PC-3 (cell line): ENCODE results near the gene CIITA. TPM values are rescaled to one million over a fixed set of nuclear protein-coding genes. Genes with fewer than 3 reads are reported as not detected.

ENCODE experiments used
- ATAC-seq: fragments of 200-7000 bp; cut with Tn5 transposase; 2 replicates; pipeline ENCODE4 v1.9.1; 2020; ENCODE audit warnings: mild to moderate bottlenecking, moderate library complexity
- BruUV-seq: library from RNA; stranded (reverse); fragments of 400-500 nt; replicated peaks from 2 replicates; lab custom pipeline; 2021; lab: Mats Ljungman, UMichigan
- CTCF ChIA-PET: fragments of 300-600 bp; sonication (Branson Sonifier 250); formaldehyde crosslinking; loops from one replicate; lab custom pipeline; 2022; ENCODE audit warnings: antibody characterized with exemption; lab: Charles Lee
- POLR2A ChIA-PET: fragments of 300-600 bp; sonication (Branson Sonifier 250); formaldehyde crosslinking; loops from one replicate; lab custom pipeline; 2022; ENCODE audit warnings: antibody characterized with exemption; ENCODE audit not compliant: unreplicated experiment; lab: Charles Lee
- DNase-seq: peaks from one replicate; pipeline ENCODE4 v3.0.0-alpha.2; 2015
- H2AFZ ChIP-seq: fragments of 300-600 bp; sonication (generic); 2 replicates; pipeline ENCODE4 v1.6.0; 2016; ENCODE audit warnings: antibody characterized with exemption, low read length
- H3F3A ChIP-seq: fragments of 300-600 bp; sonication (generic); one replicate; pipeline ENCODE4 v1.6.0; 2017; ENCODE audit warnings: antibody characterized with exemption, low read length, control low read depth, mild to moderate bottlenecking; ENCODE audit not compliant: unreplicated experiment
- H3K27ac ChIP-seq: fragments of 300-600 bp; sonication (generic); 2 replicates; pipeline ENCODE4 v1.5.1; 2016; ENCODE audit warnings: mild to moderate bottlenecking, low read length
- H3K27me3 ChIP-seq: fragments of 300-600 bp; sonication (generic); 2 replicates; pipeline ENCODE4 v1.6.1; 2016; ENCODE audit warnings: low read length, mixed read lengths
- H3K36me3 ChIP-seq: fragments of 300-600 bp; sonication (generic); 2 replicates; pipeline ENCODE4 v1.6.1; 2016; ENCODE audit warnings: low read depth, mixed run types, low read length, mixed read lengths
- H3K4me1 ChIP-seq: fragments of 300-600 bp; sonication (generic); 2 replicates; pipeline ENCODE4 v1.5.1; 2016; ENCODE audit warnings: low read length; ENCODE audit not compliant: insufficient read depth
- H3K4me2 ChIP-seq: fragments of 300-600 bp; sonication (generic); 2 replicates; pipeline ENCODE4 v1.6.0; 2016; ENCODE audit warnings: low read length
- H3K4me3 ChIP-seq: fragments of 300-600 bp; sonication (generic); 2 replicates; pipeline ENCODE4 v1.5.1; 2016; ENCODE audit warnings: mild to moderate bottlenecking, low read length, mixed read lengths
- H3K79me2 ChIP-seq: fragments of 300-600 bp; sonication (generic); 2 replicates; pipeline ENCODE4 v1.6.1; 2017; ENCODE audit warnings: low read length, mixed read lengths
- H3K9ac ChIP-seq: fragments of 300-600 bp; sonication (generic); 2 replicates; pipeline ENCODE4 v1.6.0; 2016; ENCODE audit warnings: mild to moderate bottlenecking, low read length
- H3K9me2 ChIP-seq: fragments of 300-600 bp; sonication (generic); replicated peaks from 2 replicates; pipeline ENCODE4 v1.6.1; 2016; ENCODE audit warnings: mixed run types, low read length, mixed read lengths
- H3K9me3 ChIP-seq: fragments of 300-600 bp; sonication (generic); 2 replicates; pipeline ENCODE4 v1.6.1; 2016; ENCODE audit warnings: low read length, mixed read lengths
- H4K20me1 ChIP-seq: fragments of 300-600 bp; sonication (generic); 2 replicates; pipeline ENCODE4 v1.6.1; 2016; ENCODE audit warnings: low read length, mixed read lengths
- EZH2 ChIP-seq: fragments of 300-600 bp; sonication (generic); IDR thresholded peaks from one replicate; pipeline ENCODE4 v1.6.1; 2017; ENCODE audit warnings: antibody characterized with exemption, mild to moderate bottlenecking, low read length; ENCODE audit not compliant: unreplicated experiment
- EZH2phosphoT487 ChIP-seq: fragments of 300-600 bp; sonication (generic); IDR thresholded peaks from 2 replicates; pipeline ENCODE4 v1.6.1; 2018; ENCODE audit warnings: mild to moderate bottlenecking, antibody characterized with exemption, low read length, borderline replicate concordance
- intact Hi-C: fragments of 100-400 bp; cut with micrococcal nuclease; formaldehyde crosslinking; loops from 2 replicates; pipeline ENCODE4 v1.9.0; 2023
- total RNA-seq: library from RNA; depleted of rRNA; stranded (reverse); fragments of >200 nt; gene quantifications from 2 replicates; pipeline ENCODE4 v1.2.3, GENCODE V29; 2014
- TF ChIP-seq, protein P1 (sequence below): fragments of 300-600 bp; sonication (generic); conservative IDR thresholded peaks from 2 replicates; pipeline ENCODE4 v1.5.1; 2017; ENCODE audit warnings: antibody characterized with exemption, low read depth, mild to moderate bottlenecking, low read length

The CIITA gene
- total RNA-seq, 1 experiment from 2014 or later, result not detected

- intact Hi-C loops, result no loop called here
- peak overlapping the region; percentile 45; the same call in 1 of the 2 replicates for H2AFZ ChIP-seq
- no TSS peak for BruUV-seq
- no peak overlapping the region for H3K27ac ChIP-seq
- H4K20me1 ChIP-seq, result no peaks in the 10 kb centered on the region
- no peaks in the 10 kb centered on the region for H3K9me2 ChIP-seq
- no peaks in the 10 kb centered on the region for H3K36me3 ChIP-seq
- ATAC-seq, result peak; percentile 94
- peak; percentile 75 for DNase-seq
- POLR2A ChIA-PET, result no interaction called here
- H3K4me3 ChIP-seq, result no peak overlapping the region
- H3K79me2 ChIP-seq, result no peaks in the 10 kb centered on the region
- H3K27me3 ChIP-seq, result no peaks in the 10 kb centered on the region
- no peaks in the 10 kb centered on the region for H3K4me1 ChIP-seq
- no peaks in the 10 kb centered on the region for H3F3A ChIP-seq
- CTCF ChIA-PET, result interaction anchor here (1.5 kb wide), 1 partner anchor 292 kb away, joined by 11 read pairs; the partner anchor contains the start of gene SOCS1
- no peak for TF ChIP-seq EZH2
- TF ChIP-seq, protein P1, sequence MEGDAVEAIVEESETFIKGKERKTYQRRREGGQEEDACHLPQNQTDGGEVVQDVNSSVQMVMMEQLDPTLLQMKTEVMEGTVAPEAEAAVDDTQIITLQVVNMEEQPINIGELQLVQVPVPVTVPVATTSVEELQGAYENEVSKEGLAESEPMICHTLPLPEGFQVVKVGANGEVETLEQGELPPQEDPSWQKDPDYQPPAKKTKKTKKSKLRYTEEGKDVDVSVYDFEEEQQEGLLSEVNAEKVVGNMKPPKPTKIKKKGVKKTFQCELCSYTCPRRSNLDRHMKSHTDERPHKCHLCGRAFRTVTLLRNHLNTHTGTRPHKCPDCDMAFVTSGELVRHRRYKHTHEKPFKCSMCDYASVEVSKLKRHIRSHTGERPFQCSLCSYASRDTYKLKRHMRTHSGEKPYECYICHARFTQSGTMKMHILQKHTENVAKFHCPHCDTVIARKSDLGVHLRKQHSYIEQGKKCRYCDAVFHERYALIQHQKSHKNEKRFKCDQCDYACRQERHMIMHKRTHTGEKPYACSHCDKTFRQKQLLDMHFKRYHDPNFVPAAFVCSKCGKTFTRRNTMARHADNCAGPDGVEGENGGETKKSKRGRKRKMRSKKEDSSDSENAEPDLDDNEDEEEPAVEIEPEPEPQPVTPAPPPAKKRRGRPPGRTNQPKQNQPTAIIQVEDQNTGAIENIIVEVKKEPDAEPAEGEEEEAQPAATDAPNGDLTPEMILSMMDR, result peak; percentile 88
- H3K9me3 ChIP-seq, result no peaks in the 10 kb centered on the region
- no peak overlapping the region for H3K9ac ChIP-seq
- H3K4me2 ChIP-seq, result no peak overlapping the region
Measured at GRCh38 chr16:10964039-10964890, 87.3 kb downstream of the CIITA start.

DNA sequence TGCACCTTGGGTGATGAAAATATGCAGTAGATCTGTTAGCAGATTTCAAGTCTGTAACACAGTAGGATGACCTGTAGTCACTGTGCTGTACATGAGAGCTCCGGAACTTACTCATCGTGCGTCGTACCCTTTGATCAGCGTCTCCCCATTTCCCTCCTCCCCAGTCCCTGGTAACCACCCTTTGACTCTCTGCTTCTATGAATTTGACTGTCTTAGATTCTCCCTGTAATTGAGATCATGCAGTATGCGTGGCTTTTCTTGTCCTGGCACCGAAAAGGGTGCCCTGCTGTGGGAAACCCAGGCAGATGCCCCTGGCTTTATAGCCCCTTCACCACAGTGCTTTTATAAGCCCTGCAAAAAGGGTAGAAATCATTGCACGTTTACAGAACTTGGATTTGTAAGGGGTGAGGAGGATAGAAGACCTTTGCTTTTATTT is 87.9 kb downstream of the CIITA start:
- DNase-seq (no peak), ATAC-seq (no peak)
- Histone ChIP-seq H3K27ac (no peak overlapping the region), H3K79me2 (no peaks in the 10 kb centered on the region), H2AFZ (no peak overlapping the region), H3K9me2 (no peaks in the 10 kb centered on the region), H3K4me2 (no peak overlapping the region), H3K4me1 (no peaks in the 10 kb centered on the region), H4K20me1 (no peaks in the 10 kb centered on the region), H3K27me3 (no peaks in the 10 kb centered on the region), H3K36me3 (no peaks in the 10 kb centered on the region), H3K9me3 (no peaks in the 10 kb centered on the region), H3K9ac (no peak overlapping the region), H3K4me3 (no peak overlapping the region), H3F3A (no peaks in the 10 kb centered on the region)
- intact Hi-C loops, result no loop called here
- CTCF ChIA-PET, result interaction anchor here (1.5 kb wide), 1 partner anchor 291 kb away, joined by 11 read pairs; the partner anchor contains the start of gene SOCS1
- POLR2A ChIA-PET, result no interaction called here
- TF ChIP-seq EZH2 (no peak), EZH2phosphoT487 (no peak)
- TF ChIP-seq, protein P1, result no peak
- BruUV-seq, result no TSS peak
